GM12864 (cell line): Measurements from ENCODE around the gene AFAP1L1.

ENCODE experiments used
- DNase-seq: peaks from one replicate; pipeline ENCODE4 v3.0.0-alpha.2; 2011; ENCODE audit warnings: low read depth
- H3K4me3 ChIP-seq: 2 replicates; pipeline ENCODE4 v1.5.1; 2011; ENCODE audit warnings: mild to moderate bottlenecking, low read depth, low read length, control low read depth
- CTCF ChIP-seq: IDR thresholded peaks from 2 replicates; pipeline ENCODE4 v1.5.1; 2011; ENCODE audit warnings: low read depth, mild to moderate bottlenecking, moderate library complexity, low read length, control low read depth, inconsistent platforms; ENCODE audit errors: missing control alignments

The AFAP1L1 gene

GRCh38 chr5:149367972-149368645 lies 96.5 kb downstream of the AFAP1L1 start:
- no peak overlapping the region for H3K4me3 ChIP-seq
- TF ChIP-seq CTCF = no peak

GRCh38 chr5:149370878-149371277 lies 99.2 kb downstream of the AFAP1L1 start:
- DNase-seq = no peak
- TF ChIP-seq CTCF = no peak
- no peak overlapping the region for H3K4me3 ChIP-seq

More at GRCh38 chr5:149367972-149368645, 96.5 kb downstream of the AFAP1L1 start:
- DNase-seq = no peak

- TF ChIP-seq CTCF = peak; percentile 94
- no peak overlapping the region for H3K4me3 ChIP-seq
- no peak for DNase-seq
Observed at GRCh38 chr5:149371296-149371962, 99.8 kb downstream of the AFAP1L1 start.

- H3K4me3 ChIP-seq = no peak overlapping the region
- no peak for TF ChIP-seq CTCF
Observed at GRCh38 chr5:149372076-149372795, 100.6 kb downstream of the AFAP1L1 start.

GRCh38 chr5:149372932-149373331 lies 101.3 kb downstream of the AFAP1L1 start:
- no peak overlapping the region for H3K4me3 ChIP-seq
- no peak for TF ChIP-seq CTCF
- DNase-seq = no peak

More at GRCh38 chr5:149372076-149372795, 100.6 kb downstream of the AFAP1L1 start:
- no peak for DNase-seq

- DNase-seq = no peak
- no peak overlapping the region for H3K4me3 ChIP-seq
- no peak for TF ChIP-seq CTCF
Observed at GRCh38 chr5:149374303-149374702, 102.6 kb downstream of the AFAP1L1 start.
